Stimulated activated effector memory CD8-positive, alpha-beta T cell treated with anti-CD3 and anti-CD28 coated beads, Interleukin-12 subunit alpha, Interleukin-12 subunit beta, amount 100 ng/mL, for 72 hours (primary cell): ENCODE measurements around the gene EPHA6.
"Not testable (repeated sequence)": the region's sequence is repeated elsewhere in the genome, so short reads cannot be mapped to it uniquely, and the experiment has no call there.

Experiments
- ATAC-seq: fragments of 150-1000 bp; cut with Tn5 transposase; 2 replicates; pipeline ENCODE4 v1.10.0; 2021
- DNase-seq, 2 donors: peaks; one replicate each; pipeline ENCODE4 v3.0.0; 2021 to 2022; ENCODE audit warnings: low spot score in 2 of 2
- H3K27ac Mint-ChIP-seq: one replicate; pipeline ENCODE4 v1.8.0; 2022; ENCODE audit warnings: mild to moderate bottlenecking, mixed read lengths
- H3K36me3 Mint-ChIP-seq: one replicate; pipeline ENCODE4 v1.8.0; 2022; ENCODE audit warnings: mild to moderate bottlenecking, mixed read lengths
- H3K4me1 Mint-ChIP-seq: one replicate; pipeline ENCODE4 v1.8.0; 2022; ENCODE audit warnings: mixed read lengths
- H3K4me3 Mint-ChIP-seq: one replicate; pipeline ENCODE4 v1.8.0; 2022; ENCODE audit warnings: mild to moderate bottlenecking, mixed read lengths
- H3K9me3 Mint-ChIP-seq: one replicate; pipeline ENCODE4 v1.8.0; 2022; ENCODE audit warnings: mixed read lengths

The EPHA6 gene

GRCh38 chr3:97430601-97431000, 616.2 kb downstream of the EPHA6 start:
- Mint-ChIP-seq H3K4me1 (no peaks in the 10 kb centered on the region), H3K9me3 (peaks cover 13% of the 10 kb centered on the region), H3K4me3 (no peak overlapping the region), H3K36me3 (no peaks in the 10 kb centered on the region), H3K27ac (no peak overlapping the region)
- DNase-seq (no peak), ATAC-seq (no peak)

DNA sequence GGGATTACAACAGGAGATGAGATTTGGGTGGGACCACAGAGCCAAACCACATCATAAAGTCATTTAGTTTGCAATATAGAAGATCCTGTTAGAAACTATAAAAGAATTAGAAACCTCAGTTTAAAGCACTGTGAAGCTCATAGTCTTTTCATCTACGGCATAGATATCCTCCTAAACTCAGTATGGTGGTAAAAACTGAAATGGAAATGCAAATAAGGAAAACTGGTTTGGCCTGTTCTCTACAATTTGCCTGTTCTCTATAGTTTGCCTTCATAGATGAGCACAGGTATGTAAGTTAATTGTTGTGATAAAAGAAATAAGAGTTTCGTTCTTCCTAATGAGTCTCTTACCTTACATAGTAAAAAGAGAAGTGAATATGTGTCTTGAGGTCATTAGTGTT, 618.5 kb downstream of the EPHA6 start:
- DNase-seq (no peak), ATAC-seq (no peak)
- no peak overlapping the region for H3K27ac Mint-ChIP-seq
- peaks cover 2% of the 10 kb centered on the region for H3K9me3 Mint-ChIP-seq
- H3K4me1 Mint-ChIP-seq: no peaks in the 10 kb centered on the region
- H3K36me3 Mint-ChIP-seq: no peaks in the 10 kb centered on the region
- H3K4me3 Mint-ChIP-seq: no peak overlapping the region

- Mint-ChIP-seq H3K27ac (no peak overlapping the region), H3K9me3 (peaks cover 3% of the 10 kb centered on the region), H3K4me1 (no peaks in the 10 kb centered on the region), H3K4me3 (no peak overlapping the region), H3K36me3 (no peaks in the 10 kb centered on the region)
- ATAC-seq: no peak
- no peak for DNase-seq
Measured at GRCh38 chr3:97438131-97438530, 623.7 kb downstream of the EPHA6 start.

- Mint-ChIP-seq H3K27ac (no peak overlapping the region), H3K36me3 (no peaks in the 10 kb centered on the region), H3K4me1 (no peaks in the 10 kb centered on the region), H3K9me3 (peaks cover 3% of the 10 kb centered on the region), H3K4me3 (no peak overlapping the region)
- DNase-seq (no peak), ATAC-seq (no peak)
Measured at GRCh38 chr3:97439373-97439772, 625.0 kb downstream of the EPHA6 start.

DNA sequence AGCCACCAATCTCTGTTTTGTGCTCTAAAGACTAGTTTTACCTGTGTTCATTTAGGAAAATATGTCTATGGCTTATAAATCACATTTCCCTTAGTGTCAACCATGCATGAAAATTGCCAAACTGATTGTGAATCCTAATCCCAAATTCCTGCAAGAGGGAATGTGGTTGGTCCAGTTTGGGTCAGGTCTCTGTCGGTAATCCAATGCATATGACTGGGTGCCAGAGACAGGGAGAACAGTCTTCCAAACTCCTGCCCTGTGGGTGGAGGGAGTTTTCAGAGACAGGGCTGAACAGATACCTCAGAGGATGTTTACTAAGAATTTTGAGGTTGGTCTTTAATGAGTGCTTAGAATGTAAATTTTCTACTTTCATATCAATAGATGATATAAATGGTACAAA, 649.6 kb downstream of the EPHA6 start:
- no peak overlapping the region for H3K4me3 Mint-ChIP-seq
- H3K27ac Mint-ChIP-seq: no peak overlapping the region
- ATAC-seq (no peak), DNase-seq (no peak)
- no peaks in the 10 kb centered on the region for H3K4me1 Mint-ChIP-seq
- no peaks in the 10 kb centered on the region for H3K36me3 Mint-ChIP-seq
- no peaks in the 10 kb centered on the region for H3K9me3 Mint-ChIP-seq

- Mint-ChIP-seq H3K4me3 (no peak overlapping the region), H3K9me3 (no peaks in the 10 kb centered on the region), H3K36me3 (no peaks in the 10 kb centered on the region), H3K27ac (no peak overlapping the region), H3K4me1 (no peaks in the 10 kb centered on the region)
- ATAC-seq (no peak), DNase-seq (no peak)
Measured at GRCh38 chr3:97470481-97470880, 656.1 kb downstream of the EPHA6 start.

- no peak for DNase-seq
- Mint-ChIP-seq H3K36me3 (no peaks in the 10 kb centered on the region), H3K9me3 (no peaks in the 10 kb centered on the region), H3K27ac (no peak overlapping the region), H3K4me3 (no peak overlapping the region), H3K4me1 (no peaks in the 10 kb centered on the region)
- no peak for ATAC-seq
Measured at GRCh38 chr3:97479740-97480139, 665.3 kb downstream of the EPHA6 start.

DNA sequence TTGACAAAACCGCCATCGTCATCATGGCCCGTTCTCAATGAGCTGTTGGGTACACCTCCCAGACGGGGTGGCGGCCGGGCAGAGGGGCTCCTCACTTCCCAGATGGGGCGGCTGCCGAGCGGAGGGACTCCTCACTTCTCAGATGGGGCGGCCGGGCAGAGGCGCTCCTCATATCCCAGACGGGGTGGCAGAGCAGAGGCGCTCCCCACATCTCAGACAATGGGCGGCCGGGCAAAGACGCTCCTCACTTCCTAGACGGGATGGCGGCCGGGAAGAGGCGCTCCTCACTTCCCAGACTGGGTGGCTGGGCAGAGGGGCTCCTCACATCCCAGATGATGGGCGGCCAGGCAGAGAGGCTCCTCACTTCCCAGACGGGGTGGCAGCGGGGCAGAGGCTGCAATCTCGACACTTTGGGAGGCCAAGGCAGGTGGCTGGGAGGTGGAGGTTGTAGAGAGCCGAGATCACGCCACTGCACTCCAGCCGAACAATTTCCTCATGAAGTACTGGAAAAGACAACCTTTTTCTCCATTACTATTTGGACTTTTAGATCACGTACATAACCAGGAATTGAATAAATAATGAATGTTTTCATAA, 666.4 kb downstream of the EPHA6 start:
- H3K36me3 Mint-ChIP-seq, H3K4me3 Mint-ChIP-seq: not testable (repeated sequence)

DNA sequence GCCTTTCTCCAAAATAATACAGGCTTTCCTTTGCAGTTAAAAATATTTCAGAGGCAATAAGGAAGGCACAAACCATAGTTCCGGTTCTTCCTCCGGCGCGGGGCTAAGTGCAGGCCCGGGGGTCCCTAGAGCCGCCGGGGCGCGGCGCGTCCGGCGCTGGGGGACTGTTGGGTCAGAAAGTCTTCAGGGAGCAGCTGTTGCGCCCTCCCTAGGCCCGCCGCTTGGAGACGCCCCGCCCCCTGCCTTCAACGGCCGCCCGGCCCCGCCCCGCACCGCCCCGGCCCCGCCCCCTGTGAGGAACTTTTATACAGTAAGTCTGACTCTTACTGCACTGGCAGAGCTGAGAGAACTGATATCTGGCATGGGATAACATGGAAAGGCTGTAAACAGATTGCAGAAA, 667.0 kb downstream of the EPHA6 start:
- ATAC-seq: peak; percentile 46
- Mint-ChIP-seq H3K9me3 (no peaks in the 10 kb centered on the region), H3K4me1 (no peaks in the 10 kb centered on the region)

More for the DNA sequence above, 666.4 kb downstream of the EPHA6 start:
- H3K9me3 Mint-ChIP-seq, DNase-seq, H3K4me1 Mint-ChIP-seq, ATAC-seq, H3K27ac Mint-ChIP-seq: not testable (repeated sequence)

GRCh38 chr3:97485206-97485605, 670.8 kb downstream of the EPHA6 start:
- H3K9me3 Mint-ChIP-seq: no peaks in the 10 kb centered on the region
- no peaks in the 10 kb centered on the region for H3K36me3 Mint-ChIP-seq
- ATAC-seq (no peak), DNase-seq (no peak)
- no peak overlapping the region for H3K27ac Mint-ChIP-seq
- H3K4me3 Mint-ChIP-seq: no peak overlapping the region
- no peaks in the 10 kb centered on the region for H3K4me1 Mint-ChIP-seq

More for the DNA sequence above, 667.0 kb downstream of the EPHA6 start:
- Mint-ChIP-seq H3K36me3 (no peaks in the 10 kb centered on the region), H3K27ac (no peak overlapping the region), H3K4me3 (no peak overlapping the region)
- no peak for DNase-seq

DNA sequence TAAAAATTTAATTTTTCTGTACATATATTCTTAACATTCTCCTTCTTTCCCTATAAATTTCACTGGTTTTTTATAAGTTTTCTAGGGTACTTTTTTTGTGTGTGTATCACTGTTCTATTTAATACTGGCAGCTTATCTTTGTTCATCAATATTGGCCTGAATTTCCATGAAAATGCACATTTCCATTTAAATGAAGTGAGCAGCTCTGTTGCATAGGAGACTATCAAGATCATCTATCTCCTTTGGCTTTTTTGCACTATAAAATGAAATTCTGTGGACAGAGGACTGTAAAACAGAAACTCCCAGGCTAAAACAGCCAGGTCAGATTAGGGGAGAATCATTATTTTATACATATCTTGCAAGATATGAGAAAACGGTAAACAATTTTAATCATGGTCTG, 673.2 kb downstream of the EPHA6 start:
- ATAC-seq (no peak), DNase-seq (no peak)
- Mint-ChIP-seq H3K4me1 (no peaks in the 10 kb centered on the region), H3K27ac (no peak overlapping the region), H3K4me3 (no peak overlapping the region), H3K9me3 (peaks cover 2% of the 10 kb centered on the region), H3K36me3 (no peaks in the 10 kb centered on the region)

DNA sequence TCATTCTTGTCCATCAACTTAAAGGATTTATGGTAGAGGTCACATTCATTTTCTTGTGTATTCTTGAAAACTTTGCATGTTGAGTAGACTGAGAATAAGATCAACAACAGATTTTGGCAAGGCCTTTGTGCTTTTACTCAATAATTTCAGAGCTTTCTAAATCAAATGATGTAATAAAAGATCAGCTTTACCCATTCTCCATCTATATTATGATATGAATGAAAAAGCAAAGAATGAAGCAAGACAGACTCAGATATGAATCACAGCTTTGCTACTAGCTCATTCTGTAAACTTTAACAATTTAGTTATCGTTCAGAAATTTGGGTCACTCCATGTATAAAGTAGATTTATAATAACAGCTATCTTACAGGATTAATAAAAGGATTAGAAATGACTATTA, 674.3 kb downstream of the EPHA6 start:
- no peak overlapping the region for H3K4me3 Mint-ChIP-seq
- H3K9me3 Mint-ChIP-seq: peaks cover 3% of the 10 kb centered on the region

DNA sequence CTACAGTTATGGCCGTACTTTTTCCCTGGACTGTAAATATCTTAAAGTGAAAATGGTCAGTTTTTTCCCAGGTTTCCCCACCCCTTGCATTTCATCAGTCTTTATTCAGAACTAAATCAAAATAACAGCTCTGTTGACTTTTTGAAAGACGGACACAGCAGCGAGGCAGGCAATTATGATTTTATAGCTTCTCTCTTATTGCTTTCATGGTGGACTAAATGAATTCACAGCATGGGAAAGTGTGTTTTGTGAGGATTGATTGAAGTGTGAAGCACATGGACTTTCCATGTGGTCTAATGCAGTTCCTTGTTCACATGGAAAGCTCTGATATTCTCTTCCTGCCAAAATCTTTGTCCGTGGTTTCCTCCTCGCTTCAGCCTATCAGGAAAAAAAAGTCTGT, 681.5 kb downstream of the EPHA6 start:
- no peak overlapping the region for H3K27ac Mint-ChIP-seq
- H3K4me1 Mint-ChIP-seq: no peaks in the 10 kb centered on the region
- DNase-seq (no peak), ATAC-seq (no peak)
- H3K9me3 Mint-ChIP-seq: peaks cover 9% of the 10 kb centered on the region
- no peak overlapping the region for H3K4me3 Mint-ChIP-seq
- no peaks in the 10 kb centered on the region for H3K36me3 Mint-ChIP-seq

More for the DNA sequence above, 674.3 kb downstream of the EPHA6 start:
- H3K36me3 Mint-ChIP-seq: no peaks in the 10 kb centered on the region
- DNase-seq (no peak), ATAC-seq (no peak)
- H3K4me1 Mint-ChIP-seq: no peaks in the 10 kb centered on the region
- no peak overlapping the region for H3K27ac Mint-ChIP-seq

DNA sequence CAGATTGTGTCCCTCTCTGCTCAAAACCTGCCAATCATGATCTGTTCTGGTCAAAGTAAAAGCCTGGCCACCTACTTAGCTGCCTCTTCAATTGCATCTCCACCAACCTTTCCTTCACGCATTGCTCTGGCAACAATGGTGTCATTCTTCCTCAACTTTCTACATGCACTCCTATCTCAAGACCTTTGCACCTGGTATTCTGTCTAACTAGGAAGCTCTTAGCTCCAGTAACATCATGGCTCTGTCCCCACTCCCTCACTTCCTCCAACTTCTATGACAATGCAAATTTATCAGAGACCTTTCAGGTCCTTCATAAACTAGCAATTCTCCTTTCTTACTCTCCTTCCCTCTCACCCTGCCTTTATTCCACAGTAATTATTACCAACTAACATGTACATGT, 682.7 kb downstream of the EPHA6 start:
- DNase-seq (no peak), ATAC-seq (no peak)
- H3K4me3 Mint-ChIP-seq: no peak overlapping the region
- no peaks in the 10 kb centered on the region for H3K36me3 Mint-ChIP-seq
- no peaks in the 10 kb centered on the region for H3K4me1 Mint-ChIP-seq
- H3K9me3 Mint-ChIP-seq: peaks cover 13% of the 10 kb centered on the region
- no peak overlapping the region for H3K27ac Mint-ChIP-seq

- DNase-seq (no peak), ATAC-seq (no peak)
- Mint-ChIP-seq H3K36me3 (no peaks in the 10 kb centered on the region), H3K4me1 (no peaks in the 10 kb centered on the region), H3K27ac (no peak overlapping the region), H3K9me3 (peaks cover 28% of the 10 kb centered on the region), H3K4me3 (no peak overlapping the region)
Measured at GRCh38 chr3:97504463-97504862, 690.1 kb downstream of the EPHA6 start.

GRCh38 chr3:97510795-97511194, 696.4 kb downstream of the EPHA6 start:
- H3K27ac Mint-ChIP-seq: no peak overlapping the region
- H3K4me3 Mint-ChIP-seq: no peak overlapping the region
- H3K9me3 Mint-ChIP-seq: peaks cover 25% of the 10 kb centered on the region
- ATAC-seq: no peak
- DNase-seq: no peak
- no peaks in the 10 kb centered on the region for H3K36me3 Mint-ChIP-seq
- no peaks in the 10 kb centered on the region for H3K4me1 Mint-ChIP-seq

GRCh38 chr3:97515076-97515475, 700.7 kb downstream of the EPHA6 start:
- no peaks in the 10 kb centered on the region for H3K36me3 Mint-ChIP-seq
- H3K9me3 Mint-ChIP-seq: peaks cover 7% of the 10 kb centered on the region
- no peak overlapping the region for H3K4me3 Mint-ChIP-seq

More at GRCh38 chr3:97515076-97515475, 700.7 kb downstream of the EPHA6 start:
- ATAC-seq: no peak
- Mint-ChIP-seq H3K27ac (no peak overlapping the region), H3K4me1 (no peaks in the 10 kb centered on the region)
- DNase-seq: no peak
